A673 (cell line): Measurements from ENCODE around the gene PYGB. TPM values are rescaled to one million over a fixed set of nuclear protein-coding genes. Genes with fewer than 3 reads are reported as not detected.
"Not testable (repeated sequence)": the region's sequence is repeated elsewhere in the genome, so short reads cannot be mapped to it uniquely, and the experiment has no call there.

Experiments used
- BruUV-seq: library from RNA; stranded (reverse); fragments of 400-500 nt; replicated peaks from 2 replicates; lab custom pipeline; 2021; lab: Mats Ljungman, UMichigan
- CTCF ChIA-PET: fragments of 300-600 bp; sonication (Branson Sonifier 250); formaldehyde crosslinking; loops from one replicate; lab custom pipeline; 2022; ENCODE audit warnings: antibody characterized with exemption; lab: Charles Lee
- POLR2A ChIA-PET: fragments of 300-600 bp; sonication (Branson Sonifier 250); formaldehyde crosslinking; loops from one replicate; lab custom pipeline; 2022; ENCODE audit warnings: antibody characterized with exemption; ENCODE audit not compliant: low non-redundant PET; lab: Charles Lee
- DNase-seq: peaks from one replicate; pipeline ENCODE4 v3.0.0-alpha.2; 2015; ENCODE audit warnings: low spot score
- H3K27ac ChIP-seq: fragments of 200-600 bp; sonication (generic); 2 replicates; pipeline ENCODE4 v1.5.1; 2016; ENCODE audit warnings: mixed run types, low read depth, mild to moderate bottlenecking, mixed read lengths, antibody characterized with exemption, low read length; ENCODE audit not compliant: poor library complexity, severe bottlenecking
- H3K27me3 ChIP-seq: fragments of 200-600 bp; sonication (generic); replicated peaks from 2 replicates; pipeline ENCODE4 v1.6.1; 2017; ENCODE audit warnings: mixed run types, low read depth, mild to moderate bottlenecking, mixed read lengths, antibody characterized with exemption, low read length; ENCODE audit not compliant: insufficient read depth, poor library complexity
- H3K36me3 ChIP-seq: fragments of 200-600 bp; sonication (generic); 2 replicates; pipeline ENCODE4 v1.6.1; 2016; ENCODE audit warnings: mixed run types, mild to moderate bottlenecking, mixed read lengths, antibody characterized with exemption, low read length; ENCODE audit not compliant: insufficient read depth, poor library complexity, severe bottlenecking
- H3K4me1 ChIP-seq: fragments of 200-600 bp; sonication (generic); 2 replicates; pipeline ENCODE4 v1.6.1; 2017; ENCODE audit warnings: mixed run types, mild to moderate bottlenecking, mixed read lengths, antibody characterized with exemption, low read length; ENCODE audit not compliant: insufficient read depth, poor library complexity, severe bottlenecking
- H3K4me3 ChIP-seq: fragments of 200-600 bp; sonication (generic); 2 replicates; pipeline ENCODE4 v1.5.1; 2016; ENCODE audit warnings: low read depth, mixed run types, mild to moderate bottlenecking, mixed read lengths, low read length; ENCODE audit not compliant: poor library complexity, severe bottlenecking
- H3K9me3 ChIP-seq: fragments of 200-600 bp; sonication (generic); 2 replicates; pipeline ENCODE4 v1.6.1; 2016; ENCODE audit warnings: mixed run types, low read depth, mild to moderate bottlenecking, mixed read lengths, antibody characterized with exemption, low read length; ENCODE audit not compliant: poor library complexity, severe bottlenecking
- EZH2 ChIP-seq: fragments of 200-600 bp; sonication (generic); IDR thresholded peaks from 2 replicates; pipeline ENCODE4 v1.6.1; 2017; ENCODE audit warnings: borderline replicate concordance, low read depth, mild to moderate bottlenecking, mixed read lengths, antibody characterized with exemption, low read length; ENCODE audit not compliant: poor library complexity, severe bottlenecking
- intact Hi-C: fragments of 100-400 bp; cut with micrococcal nuclease; formaldehyde crosslinking; loops from one replicate; pipeline ENCODE4 v1.10.0; 2022; ENCODE audit not compliant: unreplicated experiment
- total RNA-seq: library from RNA; stranded (reverse); gene quantifications from 2 replicates; pipeline ENCODE4 v1.2.3, GENCODE V29; 2021
- TF ChIP-seq, protein P1 (sequence below): fragments of 300-800, 200-600 bp; sonication (generic); conservative IDR thresholded peaks from 2 replicates; pipeline ENCODE4 v1.5.1; 2017; ENCODE audit warnings: low read depth, mild to moderate bottlenecking, antibody characterized with exemption, low read length, moderate library complexity, mixed read lengths

PYGB gene
- total RNA-seq, 1 experiment from 2014 or later = 52.3 TPM

DNA sequence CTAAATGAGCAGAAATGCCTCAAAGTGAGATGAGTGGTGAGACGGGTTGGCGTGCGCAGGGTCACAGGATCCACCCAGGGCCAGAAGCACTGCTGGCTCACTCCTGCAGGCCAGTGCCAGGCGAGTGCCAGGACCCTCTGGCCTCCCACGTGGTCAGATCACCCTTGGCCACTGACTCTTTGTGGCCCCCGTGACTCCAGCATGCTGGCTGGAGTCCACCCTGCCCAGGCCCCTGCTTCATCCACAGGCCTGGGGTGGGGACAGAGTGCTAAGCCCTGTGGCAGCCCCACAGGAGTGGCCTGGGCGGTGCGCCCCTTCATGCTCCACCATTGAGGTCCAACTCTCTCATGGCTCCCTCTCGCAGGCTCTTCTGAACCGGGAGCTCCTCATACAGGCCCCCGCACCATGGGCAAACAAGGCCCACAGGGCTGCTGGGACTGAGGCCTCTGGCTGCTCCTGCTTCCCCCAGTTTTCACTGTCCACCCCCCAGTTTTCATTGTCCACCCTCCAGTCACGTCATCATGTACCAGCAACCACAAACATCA is 81.1 kb downstream of the PYGB start:
- CTCF ChIA-PET = no interaction called here
- H3K36me3 ChIP-seq = no peaks in the 10 kb centered on the region
- DNase-seq = no peak
- no peaks in the 10 kb centered on the region for H3K4me1 ChIP-seq
- H3K27me3 ChIP-seq = no peaks in the 10 kb centered on the region
- H3K9me3 ChIP-seq = no peaks in the 10 kb centered on the region
- BruUV-seq = no TSS peak
- no peak overlapping the region for H3K27ac ChIP-seq
- POLR2A ChIA-PET = no interaction called here
- no peak overlapping the region for H3K4me3 ChIP-seq
- TF ChIP-seq, protein P1, sequence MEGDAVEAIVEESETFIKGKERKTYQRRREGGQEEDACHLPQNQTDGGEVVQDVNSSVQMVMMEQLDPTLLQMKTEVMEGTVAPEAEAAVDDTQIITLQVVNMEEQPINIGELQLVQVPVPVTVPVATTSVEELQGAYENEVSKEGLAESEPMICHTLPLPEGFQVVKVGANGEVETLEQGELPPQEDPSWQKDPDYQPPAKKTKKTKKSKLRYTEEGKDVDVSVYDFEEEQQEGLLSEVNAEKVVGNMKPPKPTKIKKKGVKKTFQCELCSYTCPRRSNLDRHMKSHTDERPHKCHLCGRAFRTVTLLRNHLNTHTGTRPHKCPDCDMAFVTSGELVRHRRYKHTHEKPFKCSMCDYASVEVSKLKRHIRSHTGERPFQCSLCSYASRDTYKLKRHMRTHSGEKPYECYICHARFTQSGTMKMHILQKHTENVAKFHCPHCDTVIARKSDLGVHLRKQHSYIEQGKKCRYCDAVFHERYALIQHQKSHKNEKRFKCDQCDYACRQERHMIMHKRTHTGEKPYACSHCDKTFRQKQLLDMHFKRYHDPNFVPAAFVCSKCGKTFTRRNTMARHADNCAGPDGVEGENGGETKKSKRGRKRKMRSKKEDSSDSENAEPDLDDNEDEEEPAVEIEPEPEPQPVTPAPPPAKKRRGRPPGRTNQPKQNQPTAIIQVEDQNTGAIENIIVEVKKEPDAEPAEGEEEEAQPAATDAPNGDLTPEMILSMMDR = no peak
- TF ChIP-seq EZH2 = no peak
- intact Hi-C loops = no loop called here

DNA sequence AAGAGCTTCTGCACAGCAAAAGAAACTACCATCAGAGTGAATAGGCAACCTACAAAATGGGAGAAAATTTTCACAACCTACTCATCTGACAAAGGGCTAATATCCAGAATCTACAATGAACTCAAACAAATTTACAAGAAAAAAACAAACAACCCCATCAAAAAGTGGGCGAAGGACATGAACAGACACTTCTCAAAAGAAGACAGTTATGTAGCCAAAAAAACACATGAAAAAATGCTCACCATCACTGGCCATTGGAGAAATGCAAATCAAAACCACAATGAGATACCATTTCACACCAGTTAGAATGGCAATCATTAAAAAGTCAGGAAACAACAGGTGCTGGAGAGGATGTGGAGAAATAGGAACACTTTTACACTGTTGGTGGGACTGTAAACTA is 87.1 kb downstream of the PYGB start:
- H3K4me1 ChIP-seq, POLR2A ChIA-PET, H3K27ac ChIP-seq, DNase-seq, H3K4me3 ChIP-seq, intact Hi-C loops, BruUV-seq, H3K9me3 ChIP-seq, CTCF ChIA-PET, H3K27me3 ChIP-seq, H3K36me3 ChIP-seq: not testable (repeated sequence)

DNA sequence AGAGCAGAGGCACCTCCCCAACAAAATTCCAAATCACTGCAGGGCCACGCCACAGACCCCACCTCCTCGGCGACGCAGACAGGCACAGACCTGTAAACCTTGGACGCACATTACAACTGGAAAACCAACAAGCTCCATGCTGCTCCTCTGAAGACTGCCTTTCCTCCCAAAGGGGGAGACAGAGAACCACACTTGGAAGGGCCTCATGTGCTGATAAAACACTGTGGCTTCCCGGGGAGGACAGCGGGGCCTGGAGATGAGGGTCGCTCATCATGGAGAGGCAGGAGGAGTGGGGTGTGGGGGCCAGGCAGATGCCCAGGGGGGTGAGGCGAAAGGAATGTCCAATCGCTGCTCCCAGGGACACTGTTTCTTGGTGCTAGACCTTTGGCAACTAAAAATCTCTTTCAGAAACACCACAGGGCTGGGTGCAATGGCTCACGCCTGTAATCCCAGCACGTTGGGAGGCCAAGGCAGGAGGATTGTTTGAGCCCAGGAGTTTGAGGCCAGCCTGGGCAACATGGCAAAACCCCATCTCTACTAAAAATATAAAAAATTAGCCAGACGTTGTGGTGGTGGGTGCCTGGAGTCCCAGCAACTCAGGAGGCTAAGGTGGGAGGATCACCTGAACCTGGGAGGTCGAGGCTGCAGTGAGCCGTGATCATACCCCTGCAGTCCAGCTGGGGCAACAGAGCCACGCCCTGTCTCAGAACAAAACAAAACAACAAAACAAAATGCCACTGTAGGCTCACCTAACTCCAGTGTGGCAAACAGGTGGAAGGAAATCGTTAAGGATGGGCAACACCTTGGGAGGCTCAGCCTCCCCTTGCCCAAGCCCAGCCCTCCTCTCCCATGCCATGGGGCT is 88.9 kb downstream of the PYGB start:
- no peak for TF ChIP-seq EZH2
- TF ChIP-seq, protein P1 = peak; percentile 53
- no peaks in the 10 kb centered on the region for H3K4me1 ChIP-seq
- CTCF ChIA-PET = interaction anchor here (1.4 kb wide), 1 partner anchor 62 kb away, joined by 6 read pairs; no protein-coding TSS in a partner anchor
- no TSS peak for BruUV-seq
- intact Hi-C loops = loop anchor here (2.0 kb wide), 1 partner anchor 62 kb away; no protein-coding TSS in a partner anchor
- no peaks in the 10 kb centered on the region for H3K9me3 ChIP-seq
- no peaks in the 10 kb centered on the region for H3K36me3 ChIP-seq
- H3K4me3 ChIP-seq = no peak overlapping the region
- POLR2A ChIA-PET = interaction anchor here (0.6 kb wide), 1 partner anchor 9 kb away, joined by 3 read pairs; no protein-coding TSS in a partner anchor
- H3K27me3 ChIP-seq = no peaks in the 10 kb centered on the region
- DNase-seq = peak; percentile 31
- H3K27ac ChIP-seq = no peak overlapping the region
